Raji (cell line): ENCODE data around the gene MON1B.
A peak's percentile ranks its signal among the peaks of the same experiment; 100 is the strongest.

ENCODE experiments used
- POLR2A ChIP-seq: IDR thresholded peaks from 2 replicates; pipeline ENCODE4 v1.6.1; 2011; ENCODE audit warnings: low read depth, low read length, control low read depth; ENCODE audit not compliant: insufficient read depth

The MON1B gene

GRCh38 chr16:77190478-77191258 is at the start of gene MON1B:
TSS of gene MON1B (plus strand) at chr16:77191190. CDS start at chr16:77191486, 296 bp downstream.
- TF ChIP-seq POLR2A, result peak; percentile 63

DNA sequence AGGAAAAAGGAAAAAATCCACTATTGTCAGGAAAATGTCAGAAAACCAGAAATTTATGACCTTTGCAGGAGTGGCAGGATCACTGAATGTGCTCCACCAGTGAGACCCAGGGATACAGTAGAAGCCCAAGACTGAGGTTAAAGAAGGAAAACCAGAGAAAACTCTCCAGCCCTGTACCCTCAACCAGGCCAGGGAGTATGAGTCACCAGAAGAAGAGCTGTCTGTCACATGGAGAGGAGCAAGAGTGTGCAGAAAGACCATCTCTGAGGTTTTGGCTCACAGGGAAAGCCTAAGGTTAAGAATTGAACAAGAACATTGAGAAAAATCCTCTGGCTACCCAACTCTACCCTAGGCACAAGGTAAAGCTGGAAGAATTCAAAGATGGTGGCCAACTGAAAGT is 47.6 kb upstream of the MON1B start:
- TF ChIP-seq POLR2A, result no peak

GRCh38 chr16:77148121-77148520 is 42.9 kb upstream of the MON1B start:
- no peak for TF ChIP-seq POLR2A

DNA sequence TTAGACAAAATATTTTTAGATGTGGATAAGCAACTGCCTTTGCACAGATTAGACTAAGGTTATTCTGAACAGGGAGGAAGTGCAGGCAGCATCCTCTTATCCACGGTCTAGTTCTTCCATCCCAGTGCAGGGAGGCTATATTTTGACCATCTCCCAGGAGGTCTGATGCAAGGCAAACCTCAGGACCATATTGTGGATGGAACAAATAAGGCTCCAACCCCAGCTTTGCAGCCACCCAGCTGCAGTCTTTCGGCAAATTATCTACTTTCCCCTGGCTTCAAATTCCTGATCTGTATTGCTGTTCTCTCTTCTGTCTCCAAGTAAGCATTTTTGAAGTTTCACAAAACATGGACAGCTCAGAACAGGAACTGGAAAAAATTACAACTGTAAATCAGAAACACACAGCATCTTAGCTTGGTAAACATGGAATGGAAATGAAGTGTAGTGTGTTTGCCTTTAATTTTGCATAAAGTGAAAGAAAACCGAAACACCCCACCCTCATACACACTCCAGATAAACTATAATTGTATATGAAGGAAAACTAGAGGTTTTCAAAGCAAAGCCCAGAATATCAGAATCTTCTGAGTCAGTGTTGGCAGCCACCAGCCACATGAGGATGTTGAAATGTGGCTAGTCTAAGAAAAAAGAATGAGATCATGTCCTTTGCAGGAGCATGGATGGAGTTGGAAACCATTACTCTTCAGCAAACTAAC is 33.5 kb upstream of the MON1B start:
- TF ChIP-seq POLR2A, result no peak

GRCh38 chr16:77158293-77158692 is 32.7 kb upstream of the MON1B start:
- no peak for TF ChIP-seq POLR2A

- no peak for TF ChIP-seq POLR2A
These were observed 26.0 kb upstream of the MON1B start for GRCh38 chr16:77165006-77165405.

DNA sequence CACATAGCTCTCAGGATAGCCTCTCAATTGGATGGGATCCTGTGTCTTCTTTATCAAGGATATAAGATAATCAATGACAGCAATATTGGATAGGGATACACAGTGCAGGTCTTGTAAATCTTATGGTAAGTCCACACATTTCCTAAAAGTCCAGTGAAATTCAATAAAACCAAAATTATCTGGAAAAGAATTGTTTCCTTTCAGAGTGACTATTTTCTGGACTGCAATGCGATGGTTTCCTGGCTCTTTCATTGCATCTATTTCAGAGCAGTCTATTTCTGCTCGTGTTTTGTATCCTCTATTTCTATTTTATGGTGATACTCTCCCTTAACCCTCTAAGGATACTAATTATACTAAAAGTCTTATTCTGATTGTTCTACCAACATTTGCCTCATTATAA is 24.3 kb upstream of the MON1B start:
- no peak for TF ChIP-seq POLR2A

DNA sequence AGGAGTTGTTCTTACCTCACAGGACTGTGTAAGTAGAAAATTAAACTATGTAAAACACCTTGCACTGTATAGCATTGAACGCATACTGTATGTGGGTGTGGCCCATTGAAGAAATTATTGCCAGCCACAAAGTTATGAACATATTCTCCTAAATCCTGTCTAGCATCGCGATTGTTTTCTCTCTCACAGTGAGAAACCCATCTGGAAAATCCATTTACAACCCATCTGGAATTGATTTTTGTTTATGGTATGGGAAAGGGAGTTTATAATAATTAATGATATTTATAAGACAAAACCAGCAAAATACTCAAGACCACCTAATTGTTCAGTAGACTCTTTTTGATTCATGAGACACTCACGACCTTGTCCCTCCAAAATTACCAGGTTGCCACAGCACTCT is 22.1 kb upstream of the MON1B start:
- TF ChIP-seq POLR2A, result no peak

DNA sequence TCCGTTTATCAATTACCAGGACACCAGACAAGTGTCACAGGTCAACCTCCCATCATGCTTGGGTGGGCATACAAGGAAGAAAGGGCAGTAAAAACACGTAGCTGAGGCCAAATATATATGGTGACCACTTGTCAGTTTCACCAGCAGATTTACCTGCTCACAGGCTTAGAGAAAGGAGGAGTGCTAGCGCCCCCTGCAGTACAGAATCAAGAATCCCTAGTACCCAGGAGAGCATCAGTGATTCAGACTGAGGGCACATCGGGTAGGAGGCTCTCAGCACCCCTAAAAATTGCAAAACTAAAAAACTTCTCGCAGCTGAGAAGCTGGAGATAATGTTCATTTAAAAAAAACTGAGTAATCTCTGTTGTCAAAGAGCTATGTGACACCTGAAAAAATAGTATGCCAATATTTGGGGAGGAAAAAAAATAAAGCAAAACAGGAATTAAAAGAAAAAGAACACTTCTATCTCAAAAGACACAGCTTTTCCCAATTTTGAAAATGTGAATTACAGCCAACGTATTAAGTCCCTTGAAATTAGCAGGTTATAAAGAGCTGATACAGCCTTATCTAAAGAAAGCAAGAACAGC is 21.2 kb upstream of the MON1B start:
- no peak for TF ChIP-seq POLR2A

GRCh38 chr16:77170805-77171204 is 20.2 kb upstream of the MON1B start:
- no peak for TF ChIP-seq POLR2A

DNA sequence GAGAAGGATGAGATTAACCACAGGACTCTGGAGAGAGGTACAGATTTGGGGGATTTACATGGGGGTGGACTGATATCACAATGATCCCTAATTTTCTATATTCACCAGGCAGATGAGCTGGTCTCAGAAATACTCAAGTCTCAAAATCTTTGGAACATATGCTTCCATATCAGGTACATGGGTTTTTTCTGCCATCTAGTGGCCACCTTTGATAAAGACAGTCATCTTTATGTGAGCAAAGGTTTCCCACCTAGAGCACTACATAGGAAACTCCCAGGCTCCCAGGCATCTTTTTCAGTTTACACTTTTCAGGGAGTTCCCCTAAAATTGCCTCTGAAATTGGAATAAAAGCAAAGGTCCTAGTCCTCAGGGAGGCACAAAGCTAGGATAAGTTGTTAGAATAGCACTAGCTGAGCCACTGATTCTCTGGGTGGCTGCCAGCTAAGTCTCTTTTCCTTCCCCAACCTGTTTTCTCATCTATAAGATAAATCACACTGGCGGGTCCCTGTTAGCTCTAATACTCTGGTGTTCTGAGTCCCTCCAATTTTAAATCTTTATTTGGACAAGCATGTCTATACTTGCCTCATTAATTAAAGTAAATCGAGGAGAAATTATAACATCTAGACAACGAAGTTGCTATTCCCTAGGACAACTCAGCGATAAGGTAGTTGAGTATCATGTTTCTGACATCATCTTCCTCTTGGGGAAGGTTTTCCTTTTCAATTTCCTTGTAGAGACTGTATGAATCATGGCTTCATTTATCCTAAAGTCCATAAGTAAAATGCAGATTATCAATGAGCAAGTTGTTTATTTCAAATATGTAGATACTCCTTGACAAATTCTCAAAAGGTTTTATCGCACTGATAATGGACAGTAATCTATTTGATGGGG is 19.0 kb upstream of the MON1B start:
- no peak for TF ChIP-seq POLR2A

- TF ChIP-seq POLR2A, result no peak
These were observed 18.0 kb upstream of the MON1B start for GRCh38 chr16:77172951-77173350.

DNA sequence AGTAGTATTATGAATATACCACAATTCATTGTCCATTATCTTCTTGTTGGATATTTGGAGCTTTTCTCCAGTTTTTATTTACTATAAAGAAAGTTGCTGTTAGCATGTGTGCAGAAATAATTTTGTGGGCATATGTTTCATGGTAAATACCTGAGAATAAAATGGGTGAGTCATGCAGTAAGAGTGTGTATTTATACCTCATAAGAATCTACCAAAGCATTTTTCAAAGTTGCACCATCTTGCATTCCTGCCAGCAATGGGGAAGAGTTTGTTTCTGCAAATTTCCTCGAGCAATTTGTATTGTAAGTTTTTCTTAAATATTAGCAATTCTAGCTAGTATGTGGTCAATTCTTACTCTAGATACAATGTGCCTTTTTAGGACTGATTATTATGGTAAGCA is 7.9 kb upstream of the MON1B start:
- no peak for TF ChIP-seq POLR2A

DNA sequence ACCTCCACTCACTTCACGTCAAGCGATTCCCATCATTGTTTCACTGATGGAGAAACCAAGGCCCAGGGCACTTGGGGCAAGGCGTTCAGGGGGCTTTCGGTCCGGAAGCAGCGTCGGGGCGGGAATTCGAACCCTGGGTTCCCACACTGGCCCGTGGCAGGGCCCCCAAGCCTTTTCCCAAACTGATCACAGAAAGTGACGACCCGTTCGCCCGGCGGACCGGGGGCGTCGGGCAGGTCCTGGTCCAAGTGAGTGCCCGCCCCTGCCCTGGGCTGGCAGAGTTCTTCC is 856 bp upstream of the MON1B start:
- no peak for TF ChIP-seq POLR2A

DNA sequence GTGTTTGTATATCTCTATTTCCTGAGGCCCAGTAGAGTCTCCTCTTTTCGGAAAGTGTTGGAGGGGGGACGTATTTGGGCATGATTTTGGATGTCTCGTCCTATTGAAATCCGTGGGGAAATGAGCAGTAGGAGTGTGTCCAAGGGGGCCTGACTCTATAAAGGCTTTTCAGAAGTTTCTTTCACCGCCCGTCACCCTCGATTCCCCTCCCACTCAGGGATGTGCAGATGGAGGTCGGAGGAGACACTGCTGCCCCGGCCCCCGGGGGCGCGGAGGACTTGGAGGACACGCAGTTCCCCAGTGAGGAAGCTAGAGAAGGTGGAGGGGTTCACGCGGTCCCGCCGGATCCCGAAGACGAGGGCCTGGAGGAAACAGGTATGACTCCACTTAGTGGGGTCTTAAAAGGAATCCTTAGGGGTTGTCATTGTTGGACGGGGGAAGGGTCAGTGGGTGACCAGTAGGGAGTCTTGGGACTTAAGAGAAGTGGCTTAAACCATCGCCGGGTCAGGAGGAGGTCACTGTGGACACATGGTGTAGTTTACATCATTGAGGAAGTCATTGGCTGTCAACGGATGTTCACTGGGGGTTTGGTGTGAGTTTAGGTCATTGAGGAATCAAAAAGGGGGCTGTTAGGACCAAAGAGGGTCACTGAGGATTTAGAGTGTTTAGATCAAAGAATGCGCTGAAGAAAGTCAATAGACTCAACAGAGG is 424 bp downstream of the MON1B start:
- peak; percentile 0; the same call in 1 of the 2 replicates for TF ChIP-seq POLR2A

DNA sequence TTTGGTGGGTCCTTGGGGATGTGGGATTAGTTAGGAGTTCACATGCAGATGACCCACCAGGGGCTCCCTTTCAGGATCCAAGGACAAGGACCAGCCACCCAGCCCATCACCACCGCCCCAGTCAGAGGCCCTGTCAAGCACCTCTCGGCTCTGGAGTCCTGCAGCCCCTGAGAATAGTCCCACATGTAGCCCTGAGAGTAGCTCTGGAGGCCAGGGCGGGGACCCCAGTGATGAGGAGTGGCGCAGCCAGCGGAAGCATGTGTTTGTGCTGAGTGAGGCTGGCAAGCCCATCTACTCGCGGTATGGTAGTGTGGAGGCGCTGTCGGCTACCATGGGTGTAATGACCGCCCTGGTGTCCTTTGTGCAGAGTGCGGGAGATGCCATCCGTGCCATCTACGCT is 2.4 kb downstream of the MON1B start:
- TF ChIP-seq POLR2A, result no peak
